Activated CD4-positive, alpha-beta T cell treated with anti-CD3 and anti-CD28 coated beads, Interleukin-2, Interleukin-4, amounts not matched to agents 100 ng/mL and 50 ng/mL, durations not matched to agents 16 hours and 8 hours (primary cell): ENCODE results near the gene SAA4.
"Not testable (repeated sequence)": the region's sequence is repeated elsewhere in the genome, so short reads cannot be mapped to it uniquely, and the experiment has no call there.

ENCODE experiments used
- DNase-seq: peaks from one replicate; pipeline ENCODE4 v3.0.0-alpha.2; 2020; ENCODE audit warnings: low spot score

The SAA4 gene

GRCh38 chr11:18236664-18237356 is at the start of gene SAA4:
Gene SAA4 (minus strand): TSS chr11:18236802. CDS start chr11:18235926, 876 bp downstream.
- no peak for DNase-seq

GRCh38 chr11:18285841-18286240 is 49.2 kb upstream of the SAA4 start:
- DNase-seq = no peak

DNA sequence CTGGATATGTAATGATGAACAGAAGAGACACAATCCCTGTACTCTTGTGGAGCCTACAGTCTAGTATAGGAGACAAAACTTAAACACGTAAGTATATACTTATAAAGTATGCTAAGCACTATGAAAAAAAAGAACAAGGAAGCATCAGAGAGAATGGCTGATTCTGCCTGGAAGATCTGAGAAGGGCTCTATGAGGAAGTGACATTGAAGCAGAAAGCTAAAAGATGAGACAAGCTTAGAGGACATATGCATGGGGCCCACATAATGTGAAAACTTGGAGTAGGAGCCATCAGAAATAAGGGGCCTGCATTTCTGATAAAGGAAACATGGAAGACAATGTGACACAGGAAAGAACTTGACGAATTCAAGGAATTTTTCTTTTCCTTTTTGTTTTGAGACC is 46.0 kb upstream of the SAA4 start:
- DNase-seq = no peak

GRCh38 chr11:18280438-18281045 is 43.9 kb upstream of the SAA4 start:
- peak; percentile 27 for DNase-seq

GRCh38 chr11:18277565-18278271 is 41.1 kb upstream of the SAA4 start:
- no peak for DNase-seq

GRCh38 chr11:18271206-18271605 is 34.6 kb upstream of the SAA4 start:
- no peak for DNase-seq

DNA sequence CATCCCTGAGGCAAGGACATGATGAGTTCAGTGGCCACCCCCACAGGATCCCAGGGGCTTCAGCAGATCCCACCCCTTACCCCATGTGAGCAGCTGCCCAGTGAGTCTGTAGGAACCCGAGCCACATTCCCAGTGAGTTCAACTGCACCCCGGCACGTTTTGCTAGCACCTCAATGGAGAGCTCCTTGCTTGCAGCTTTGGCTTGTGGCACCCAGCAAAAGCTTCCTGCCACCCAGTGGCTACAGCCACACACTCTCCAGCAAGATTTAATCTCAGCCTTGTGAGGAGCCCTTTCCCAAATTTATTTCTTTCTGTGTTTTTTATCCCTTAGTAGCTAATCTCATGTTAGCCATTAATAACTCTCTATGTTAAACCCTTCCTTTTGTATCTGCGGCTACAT is 33.5 kb upstream of the SAA4 start:
- DNase-seq = no peak

DNA sequence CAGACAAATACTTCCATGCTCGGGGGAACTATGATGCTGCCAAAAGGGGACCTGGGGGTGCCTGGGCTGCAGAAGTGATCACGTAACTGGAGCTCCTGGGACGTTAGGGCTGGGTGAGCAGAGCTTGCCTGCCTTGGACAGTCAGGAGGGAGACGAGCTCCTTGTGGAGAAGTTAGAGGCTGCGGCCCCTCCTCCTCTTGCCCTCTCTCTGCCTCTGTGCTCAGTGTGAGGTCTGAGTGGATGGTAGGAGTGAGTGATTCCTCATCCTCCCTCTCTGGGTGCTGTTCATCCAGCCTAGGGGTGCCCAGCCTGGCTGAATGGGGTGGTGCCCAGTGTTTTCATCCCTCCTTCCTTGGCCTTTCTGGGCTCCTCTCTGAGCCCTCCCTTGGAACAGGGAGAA is 32.6 kb upstream of the SAA4 start:
- not testable (repeated sequence) for DNase-seq

- not testable (repeated sequence) for DNase-seq
Observed at GRCh38 chr11:18267335-18268133, 30.9 kb upstream of the SAA4 start.

GRCh38 chr11:18265949-18266348 is 29.3 kb upstream of the SAA4 start, which contains the start of gene SAA1:
Gene SAA1 (plus strand): TSS chr11:18266264. CDS start chr11:18266888, 624 bp downstream.
- DNase-seq = no peak

- no peak for DNase-seq
Observed at GRCh38 chr11:18264677-18265555, 28.3 kb upstream of the SAA4 start.

- DNase-seq = peak; percentile 26
Observed at GRCh38 chr11:18264035-18264434, 27.4 kb upstream of the SAA4 start.

DNA sequence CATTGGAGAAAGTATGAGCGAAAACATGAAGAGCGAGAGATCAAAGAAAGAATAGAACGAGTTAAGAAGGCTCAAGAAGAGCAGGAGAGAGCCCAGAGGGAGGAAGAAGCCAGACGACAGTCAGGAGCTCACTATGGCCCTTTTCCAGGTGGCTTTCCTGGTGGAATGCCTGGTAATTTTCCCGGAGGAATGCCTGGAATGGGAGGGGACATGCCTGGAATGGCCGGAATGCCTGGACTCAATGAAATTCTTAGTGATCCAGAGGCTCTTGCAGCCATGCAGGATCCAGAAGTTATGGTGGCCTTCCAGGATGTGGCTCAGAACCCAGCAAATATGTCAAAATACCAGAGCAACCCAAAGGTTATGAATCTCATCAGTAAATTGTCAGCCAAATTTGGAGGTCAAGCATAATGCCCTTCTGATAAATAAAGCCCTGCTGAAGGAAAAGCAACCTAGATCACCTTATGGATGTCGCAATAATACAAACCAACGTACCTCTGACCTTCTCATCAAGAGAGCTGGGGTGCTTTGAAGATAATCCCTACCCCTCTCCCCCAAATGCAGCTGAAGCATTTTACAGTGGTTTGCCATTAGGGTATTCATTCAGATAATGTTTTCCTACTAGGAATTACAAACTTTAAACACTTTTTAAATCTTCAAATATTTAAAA is 26.2 kb upstream of the SAA4 start:
- not testable (repeated sequence) for DNase-seq

- DNase-seq = no peak
Observed at GRCh38 chr11:18261721-18262120, 25.1 kb upstream of the SAA4 start.

- DNase-seq = no peak
Observed at GRCh38 chr11:18259259-18259658, 22.7 kb upstream of the SAA4 start.

- DNase-seq = no peak
Observed at GRCh38 chr11:18254781-18255361, 18.3 kb upstream of the SAA4 start.

DNA sequence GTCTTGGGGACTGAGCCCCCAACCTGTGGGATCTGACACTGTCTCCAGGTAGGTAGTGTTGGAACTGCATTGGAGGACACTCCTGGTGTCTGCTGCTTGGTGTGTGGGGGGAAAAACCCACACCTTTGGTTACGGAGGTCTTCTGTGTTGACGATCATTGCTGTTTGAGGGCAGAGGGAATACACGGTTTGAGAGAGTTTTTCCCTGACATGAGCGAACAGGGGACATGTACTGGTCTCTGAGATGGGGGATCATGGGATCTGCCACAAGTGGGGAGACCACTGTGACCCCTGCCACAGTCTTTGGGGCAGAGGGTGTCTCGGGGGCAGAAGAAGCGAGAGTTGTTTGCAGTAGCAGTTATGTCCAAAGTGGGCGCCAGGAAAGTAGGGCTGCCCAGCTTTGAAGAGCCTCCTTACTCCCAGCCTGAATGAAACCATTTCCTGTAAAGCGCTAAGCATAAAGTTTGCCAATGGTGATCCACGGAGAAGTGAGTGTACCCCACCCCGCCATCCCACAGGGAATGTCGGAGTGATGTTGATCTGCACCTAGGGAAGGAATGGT is 17.3 kb upstream of the SAA4 start:
- no peak for DNase-seq

- no peak for DNase-seq
Observed at GRCh38 chr11:18253233-18253632, 16.6 kb upstream of the SAA4 start.

- no peak for DNase-seq
Observed at GRCh38 chr11:18248561-18248960, 12.0 kb upstream of the SAA4 start, which contains the start of gene SAA2. Gene SAA2 (minus strand): TSS chr11:18248668. CDS start chr11:18248011, 657 bp downstream.

DNA sequence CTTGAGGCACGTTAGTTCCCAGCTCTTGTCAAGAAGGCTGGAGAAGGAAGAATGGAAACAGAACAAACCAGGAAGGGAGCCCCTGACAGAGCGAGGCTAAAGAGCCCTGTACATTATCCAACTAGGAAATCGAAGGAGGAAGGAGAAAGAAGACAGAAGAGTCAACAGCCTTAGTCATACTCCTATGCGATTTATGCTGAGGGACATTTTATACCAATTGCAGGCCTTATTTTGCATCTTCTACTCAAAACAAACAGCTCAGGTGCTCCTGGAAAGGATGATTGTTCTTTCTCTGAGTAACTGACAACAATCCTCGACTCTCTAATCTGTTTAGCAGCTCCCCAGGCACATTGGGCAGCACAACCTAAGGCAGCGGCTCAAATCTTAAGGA is 10.6 kb upstream of the SAA4 start:
- not testable (repeated sequence) for DNase-seq
